HEK293 (cell line): ENCODE data around the gene CDKAL1.
A peak's percentile ranks its signal among the peaks of the same experiment; 100 is the strongest.

Experiments used
- BCL11A ChIP-seq: fragments of 450-650 bp; formaldehyde crosslinking; IDR thresholded peaks from 2 replicates; pipeline ENCODE4 v1.5.1; 2016; ENCODE audit warnings: low read depth, missing biosample characterization, missing genetic modification characterization
- GFI1B ChIP-seq: fragments of 450-650 bp; formaldehyde crosslinking; IDR thresholded peaks from 2 replicates; pipeline ENCODE4 v1.5.1; 2016; ENCODE audit warnings: missing biosample characterization, missing genetic modification characterization
- GLI2 ChIP-seq: fragments of 450-650 bp; formaldehyde crosslinking; IDR thresholded peaks from 2 replicates; pipeline ENCODE4; 2017; ENCODE audit warnings: missing biosample characterization, missing genetic modification characterization, low read depth, borderline replicate concordance
- HOXD13 ChIP-seq: sonication (generic); formaldehyde crosslinking; IDR thresholded peaks from 2 replicates; pipeline ENCODE4 v1.8.0; 2022; ENCODE audit warnings: missing genetic modification reagents, borderline replicate concordance
- KLF1 ChIP-seq: fragments of 450-650 bp; formaldehyde crosslinking; IDR thresholded peaks from 2 replicates; pipeline ENCODE4 v1.5.1; 2016; ENCODE audit warnings: missing biosample characterization, missing genetic modification characterization
- KLF10 ChIP-seq: fragments of 450-650 bp; IDR thresholded peaks from 2 replicates; pipeline ENCODE4 v1.5.1; 2018; ENCODE audit warnings: missing biosample characterization, mild to moderate bottlenecking, missing genetic modification characterization
- KLF8 ChIP-seq: fragments of 450-650 bp; formaldehyde crosslinking; IDR thresholded peaks from 2 replicates; pipeline ENCODE4 v1.5.1; 2016; ENCODE audit warnings: missing biosample characterization, missing genetic modification characterization
- PRDM4 ChIP-seq: fragments of 450-650 bp; formaldehyde crosslinking; IDR thresholded peaks from 2 replicates; pipeline ENCODE4 v1.5.1; 2017; ENCODE audit warnings: missing biosample characterization, missing genetic modification characterization
- SP7 ChIP-seq: fragments of 450-650 bp; formaldehyde crosslinking; IDR thresholded peaks from 2 replicates; pipeline ENCODE4 v1.5.1; 2016; ENCODE audit warnings: missing biosample characterization, missing genetic modification characterization
- TRIM28 ChIP-seq: IDR thresholded peaks from 2 replicates; pipeline ENCODE4 v1.6.1; 2011; ENCODE audit warnings: low read length, control low read depth, borderline replicate concordance
- ZBTB44 ChIP-seq: fragments of 450-650 bp; IDR thresholded peaks from 2 replicates; pipeline ENCODE4 v1.5.1; 2018; ENCODE audit warnings: missing biosample characterization, mild to moderate bottlenecking, missing genetic modification characterization
- ZBTB6 ChIP-seq: fragments of 450-650 bp; formaldehyde crosslinking; IDR thresholded peaks from 2 replicates; pipeline ENCODE4 v1.5.1; 2017; ENCODE audit warnings: missing biosample characterization, missing genetic modification characterization
- ZBTB8A ChIP-seq: fragments of 450-650 bp; formaldehyde crosslinking; IDR thresholded peaks from 2 replicates; pipeline ENCODE4 v1.5.1; 2016; ENCODE audit warnings: missing biosample characterization, missing genetic modification characterization
- ZEB2 ChIP-seq: fragments of 450-650 bp; formaldehyde crosslinking; IDR thresholded peaks from 2 replicates; pipeline ENCODE4 v1.5.1; 2016; ENCODE audit warnings: missing biosample characterization, missing genetic modification characterization
- ZNF10 ChIP-seq: fragments of 450-650 bp; formaldehyde crosslinking; IDR thresholded peaks from 2 replicates; pipeline ENCODE4 v1.5.1; 2017; ENCODE audit warnings: missing biosample characterization, missing genetic modification characterization
- ZNF132 ChIP-seq: fragments of 450-650 bp; formaldehyde crosslinking; IDR thresholded peaks from 2 replicates; pipeline ENCODE4 v1.5.1; 2017; ENCODE audit warnings: missing biosample characterization, missing genetic modification characterization, borderline replicate concordance
- ZNF18 ChIP-seq: fragments of 450-650 bp; formaldehyde crosslinking; IDR thresholded peaks from 2 replicates; pipeline ENCODE4 v1.5.1; 2016; ENCODE audit warnings: missing biosample characterization, missing genetic modification characterization
- ZNF24 ChIP-seq: fragments of 450-650 bp; formaldehyde crosslinking; IDR thresholded peaks from 2 replicates; pipeline ENCODE4 v1.5.1; 2016; ENCODE audit warnings: missing biosample characterization, missing genetic modification characterization
- ZNF266 ChIP-seq: fragments of 450-650 bp; formaldehyde crosslinking; IDR thresholded peaks from 2 replicates; pipeline ENCODE4 v1.5.1; 2016; ENCODE audit warnings: missing biosample characterization, missing genetic modification characterization, low read depth
- ZNF324 ChIP-seq: fragments of 450-650 bp; formaldehyde crosslinking; IDR thresholded peaks from 2 replicates; pipeline ENCODE4 v1.5.1; 2016; ENCODE audit warnings: missing biosample characterization, missing genetic modification characterization
- ZNF362 ChIP-seq: fragments of 450-650 bp; formaldehyde crosslinking; IDR thresholded peaks from 2 replicates; pipeline ENCODE4 v1.5.1; 2016; ENCODE audit warnings: missing biosample characterization, missing genetic modification characterization
- ZNF48 ChIP-seq: fragments of 450-650 bp; formaldehyde crosslinking; IDR thresholded peaks from 2 replicates; pipeline ENCODE4 v1.5.1; 2016; ENCODE audit warnings: missing biosample characterization, missing genetic modification characterization
- ZNF510 ChIP-seq: fragments of 450-650 bp; formaldehyde crosslinking; IDR thresholded peaks from 2 replicates; pipeline ENCODE4 v1.5.1; 2018; ENCODE audit warnings: mild to moderate bottlenecking, missing genetic modification characterization, missing biosample characterization; ENCODE audit not compliant: insufficient replicate concordance
- ZNF549 ChIP-seq: fragments of 450-650 bp; IDR thresholded peaks from 2 replicates; pipeline ENCODE4 v1.5.1; 2018; ENCODE audit warnings: missing biosample characterization, missing genetic modification characterization, mild to moderate bottlenecking, inconsistent platforms, moderate library complexity
- ZNF561 ChIP-seq: fragments of 450-650 bp; IDR thresholded peaks from 2 replicates; pipeline ENCODE4 v1.5.1; 2018; ENCODE audit warnings: missing biosample characterization, missing genetic modification characterization, borderline replicate concordance
- ZNF654 ChIP-seq: fragments of 450-650 bp; formaldehyde crosslinking; IDR thresholded peaks from 2 replicates; pipeline ENCODE4 v1.5.1; 2016; ENCODE audit warnings: low read depth, missing biosample characterization, missing genetic modification characterization
- ZNF777 ChIP-seq: fragments of 450-650 bp; formaldehyde crosslinking; IDR thresholded peaks from 2 replicates; pipeline ENCODE4 v1.5.1; 2017; ENCODE audit warnings: missing biosample characterization, missing genetic modification characterization, borderline replicate concordance
- ZSCAN30 ChIP-seq: fragments of 450-650 bp; IDR thresholded peaks from 2 replicates; pipeline ENCODE4 v1.5.1; 2018; ENCODE audit warnings: missing biosample characterization, mild to moderate bottlenecking, missing genetic modification characterization, moderate library complexity
- ZSCAN4 ChIP-seq: fragments of 450-650 bp; formaldehyde crosslinking; IDR thresholded peaks from 2 replicates; pipeline ENCODE4 v1.5.1; 2017; ENCODE audit warnings: missing biosample characterization, missing genetic modification characterization

The CDKAL1 gene

GRCh38 chr6:21201637-21202350 lies 667.5 kb downstream of the CDKAL1 start (continued):
- TF ChIP-seq SP7 (tag by site-specific recombination) (peak; percentile 73), GLI2 (tag by site-specific recombination) (peak; percentile 82), ZNF24 (tag by site-specific recombination) (peak; percentile 67; the same call in 1 of the 2 replicates), KLF1 (tag by site-specific recombination) (peak; percentile 22; the same call in 1 of the 2 replicates), ZNF561 (tag by site-specific recombination) (peak; percentile 14; the same call in 1 of the 2 replicates), KLF10 (tag by site-specific recombination) (peak; percentile 75), HOXD13 (CRISPR knock-in tag) (peak; percentile 82), ZBTB6 (tag by site-specific recombination) (peak; percentile 76), ZNF18 (tag by site-specific recombination) (peak; percentile 83), ZSCAN30 (tag by site-specific recombination) (peak; percentile 53), TRIM28 (peak; percentile 65; the same call in 1 of the 2 replicates), ZSCAN4 (tag by site-specific recombination) (peak; percentile 17; the same call in 1 of the 2 replicates), ZBTB8A (peak; percentile 80), GFI1B (tag by site-specific recombination) (peak; percentile 84), ZNF266 (tag by site-specific recombination) (no peak), ZNF10 (peak; percentile 44; the same call in 1 of the 2 replicates), ZNF48 (no peak), ZNF777 (no peak), ZNF510 (tag by site-specific recombination) (peak; percentile 9), ZNF549 (tag by site-specific recombination) (no peak), ZNF324 (peak; percentile 25; the same call in 1 of the 2 replicates), BCL11A (tag by site-specific recombination) (peak; percentile 90), ZNF132 (tag by site-specific recombination) (no peak), ZBTB44 (tag by site-specific recombination) (peak; percentile 87), KLF8 (tag by site-specific recombination) (peak; percentile 74), ZNF362 (tag by site-specific recombination) (peak; percentile 87), ZNF654 (tag by site-specific recombination) (0 out of 2 replicates have a peak, but pooled peaks have one; percentile 3), ZEB2 (tag by site-specific recombination) (peak; percentile 86), PRDM4 (peak; percentile 84)
